Testis (tissue), 3 donors: Measurements from ENCODE around the gene PLXNA1. TPM values are rescaled to one million over a fixed set of nuclear protein-coding genes. Genes with fewer than 3 reads are reported as not detected.

Experiments used
- DNase-seq: peaks from one replicate; pipeline ENCODE4 v3.0.0-alpha.2; 2019
- H3K27ac ChIP-seq, 2 donors: fragments of 200-600 bp; sonication (generic); one replicate each; pipeline ENCODE4 v1.5.1; 2019
- H3K27me3 ChIP-seq: fragments of 200-600 bp; sonication (generic); one replicate; pipeline ENCODE4 v1.5.1; 2019
- H3K36me3 ChIP-seq: fragments of 200-600 bp; sonication (generic); one replicate; pipeline ENCODE4 v1.5.1; 2017; ENCODE audit warnings: low read depth; ENCODE audit errors: missing control alignments
- H3K4me1 ChIP-seq: fragments of 200-600 bp; sonication (generic); one replicate; pipeline ENCODE4 v1.5.1; 2019
- H3K4me3 ChIP-seq, 2 donors: fragments of 200-600 bp; sonication (generic); one replicate each; pipeline ENCODE4 v1.5.1; 2017 to 2019
- H3K9me3 ChIP-seq: fragments of 200-600 bp; sonication (generic); one replicate; pipeline ENCODE4 v1.5.1; 2017
- POLR2A ChIP-seq: fragments of 450-650 bp; IDR thresholded peaks from one replicate; pipeline ENCODE4 v1.6.1; 2017; ENCODE audit warnings: antibody characterized with exemption, mild to moderate bottlenecking, moderate library complexity
- WGBS, 2 donors: methylation state at CpG; one replicate each; pipeline ENCODE4 v1.1.5; 2018; 5-methylcytosine and 5-hydroxymethylcytosine counted together
- intact Hi-C: fragments of 100-400 bp; cut with DNase I; formaldehyde crosslinking; loops from one replicate; pipeline ENCODE4 v1.15.1; 2023; ENCODE audit warnings: low total_unique reads
- polyA plus RNA-seq: library from polyadenylated mRNA; stranded (reverse); fragments of 350-450 nt; fragmentation: Illumina TruSeq; extraction: RNeasy Lipid Tissue Mini Kit (QIAGEN cat#74804); gene quantifications from one replicate; pipeline ENCODE4 v1.2.3, GENCODE V29; 2014; ENCODE audit warnings: low read depth, low replicate concordance; ENCODE audit not compliant: insufficient read depth
- total RNA-seq, 2 donors: library from RNA; depleted of rRNA; stranded (reverse); fragments of >200 nt; gene quantifications; one replicate each; pipeline ENCODE4 v1.2.3, GENCODE V29; 2016
- TF ChIP-seq, protein P1 (sequence below), 3 experiments: fragments of 450-650 bp in 2 of 3; fragments of 200-600 bp in 1 of 3; sonication (generic) in 1 of 3; IDR thresholded peaks; one replicate each; pipeline ENCODE4 v1.5.1; 2016 to 2019; ENCODE audit warnings: antibody characterized with exemption in 3 of 3, mild to moderate bottlenecking in 2 of 3, moderate library complexity in 1 of 3

PLXNA1 gene
- total and polyA plus RNA-seq, 3 donors from 2014 or later = 29.3 to 79.7 (median 65.8) TPM

DNA sequence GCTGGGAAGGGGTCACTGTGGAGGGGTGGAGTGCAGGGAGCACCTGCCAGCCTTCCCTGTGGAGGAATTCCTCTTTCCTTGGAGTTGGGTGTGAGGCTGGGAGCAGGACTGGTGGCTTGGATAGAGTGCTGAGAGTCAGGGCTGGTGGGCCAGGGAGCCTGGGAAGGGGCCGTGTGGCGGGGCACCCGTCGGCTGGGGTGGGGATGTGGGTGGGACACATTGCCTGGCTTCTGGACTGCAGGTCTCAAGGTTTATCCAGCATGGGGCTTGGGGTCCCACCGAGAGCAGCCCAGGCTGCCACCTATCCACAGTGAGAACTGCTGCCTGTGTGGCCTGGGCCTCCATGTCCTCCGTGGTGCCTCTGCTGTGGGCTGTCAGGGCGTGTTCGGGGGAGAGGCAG is 4.7 kb downstream of the PLXNA1 start:
- Histone ChIP-seq H3K27me3 (no peaks in the 10 kb centered on the region), H3K27ac (no peak overlapping the region), H3K4me3 (no peak overlapping the region), H3K36me3 (no peaks in the 10 kb centered on the region), H3K4me1 (peaks cover 24% of the 10 kb centered on the region), H3K9me3 (no peaks in the 10 kb centered on the region)
- TF ChIP-seq POLR2A = no peak
- TF ChIP-seq, protein P1, sequence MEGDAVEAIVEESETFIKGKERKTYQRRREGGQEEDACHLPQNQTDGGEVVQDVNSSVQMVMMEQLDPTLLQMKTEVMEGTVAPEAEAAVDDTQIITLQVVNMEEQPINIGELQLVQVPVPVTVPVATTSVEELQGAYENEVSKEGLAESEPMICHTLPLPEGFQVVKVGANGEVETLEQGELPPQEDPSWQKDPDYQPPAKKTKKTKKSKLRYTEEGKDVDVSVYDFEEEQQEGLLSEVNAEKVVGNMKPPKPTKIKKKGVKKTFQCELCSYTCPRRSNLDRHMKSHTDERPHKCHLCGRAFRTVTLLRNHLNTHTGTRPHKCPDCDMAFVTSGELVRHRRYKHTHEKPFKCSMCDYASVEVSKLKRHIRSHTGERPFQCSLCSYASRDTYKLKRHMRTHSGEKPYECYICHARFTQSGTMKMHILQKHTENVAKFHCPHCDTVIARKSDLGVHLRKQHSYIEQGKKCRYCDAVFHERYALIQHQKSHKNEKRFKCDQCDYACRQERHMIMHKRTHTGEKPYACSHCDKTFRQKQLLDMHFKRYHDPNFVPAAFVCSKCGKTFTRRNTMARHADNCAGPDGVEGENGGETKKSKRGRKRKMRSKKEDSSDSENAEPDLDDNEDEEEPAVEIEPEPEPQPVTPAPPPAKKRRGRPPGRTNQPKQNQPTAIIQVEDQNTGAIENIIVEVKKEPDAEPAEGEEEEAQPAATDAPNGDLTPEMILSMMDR (IDR thresholded peaks at IDR 0.05) = no peak
- WGBS, 2 donors = 79 to 85% methylated on average over 3 to 8 of the region's 8 CpGs
- no peak for DNase-seq
- intact Hi-C loops = loop anchor here (10.0 kb wide), 1 partner anchor 313 kb away; no protein-coding TSS in a partner anchor

DNA sequence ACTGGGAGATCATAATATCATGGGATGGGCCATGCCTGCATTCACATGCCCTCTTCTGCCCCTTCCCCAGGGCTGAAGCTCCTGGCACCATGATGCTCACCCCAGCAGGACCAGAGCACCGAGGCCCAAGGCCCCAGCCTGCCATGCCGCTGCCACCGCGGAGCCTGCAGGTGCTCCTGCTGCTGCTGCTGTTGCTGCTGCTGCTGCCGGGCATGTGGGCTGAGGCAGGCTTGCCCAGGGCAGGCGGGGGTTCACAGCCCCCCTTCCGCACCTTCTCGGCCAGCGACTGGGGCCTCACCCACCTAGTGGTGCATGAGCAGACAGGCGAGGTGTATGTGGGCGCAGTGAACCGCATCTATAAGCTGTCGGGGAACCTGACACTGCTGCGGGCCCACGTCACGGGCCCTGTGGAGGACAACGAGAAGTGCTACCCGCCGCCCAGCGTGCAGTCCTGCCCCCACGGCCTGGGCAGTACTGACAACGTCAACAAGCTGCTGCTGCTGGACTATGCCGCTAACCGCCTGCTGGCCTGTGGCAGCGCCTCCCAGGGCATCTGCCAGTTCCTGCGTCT is 5.6 kb downstream of the PLXNA1 start:
- TF ChIP-seq POLR2A = no peak
- TF ChIP-seq, protein P1 (IDR thresholded peaks at IDR 0.05) = no peak
- H3K4me3 ChIP-seq = no peak overlapping the region
- DNase-seq = no peak
- WGBS, 2 donors = 97 to 100% methylated on average over 13 to 15 of the region's 26 CpGs
- peaks cover 24% of the 10 kb centered on the region for H3K4me1 ChIP-seq
- no peaks in the 10 kb centered on the region for H3K9me3 ChIP-seq
- H3K27ac ChIP-seq = no peak overlapping the region
- intact Hi-C loops = loop anchor here (10.0 kb wide), 1 partner anchor 314 kb away; no protein-coding TSS in a partner anchor
- no peaks in the 10 kb centered on the region for H3K36me3 ChIP-seq
- no peaks in the 10 kb centered on the region for H3K27me3 ChIP-seq

DNA sequence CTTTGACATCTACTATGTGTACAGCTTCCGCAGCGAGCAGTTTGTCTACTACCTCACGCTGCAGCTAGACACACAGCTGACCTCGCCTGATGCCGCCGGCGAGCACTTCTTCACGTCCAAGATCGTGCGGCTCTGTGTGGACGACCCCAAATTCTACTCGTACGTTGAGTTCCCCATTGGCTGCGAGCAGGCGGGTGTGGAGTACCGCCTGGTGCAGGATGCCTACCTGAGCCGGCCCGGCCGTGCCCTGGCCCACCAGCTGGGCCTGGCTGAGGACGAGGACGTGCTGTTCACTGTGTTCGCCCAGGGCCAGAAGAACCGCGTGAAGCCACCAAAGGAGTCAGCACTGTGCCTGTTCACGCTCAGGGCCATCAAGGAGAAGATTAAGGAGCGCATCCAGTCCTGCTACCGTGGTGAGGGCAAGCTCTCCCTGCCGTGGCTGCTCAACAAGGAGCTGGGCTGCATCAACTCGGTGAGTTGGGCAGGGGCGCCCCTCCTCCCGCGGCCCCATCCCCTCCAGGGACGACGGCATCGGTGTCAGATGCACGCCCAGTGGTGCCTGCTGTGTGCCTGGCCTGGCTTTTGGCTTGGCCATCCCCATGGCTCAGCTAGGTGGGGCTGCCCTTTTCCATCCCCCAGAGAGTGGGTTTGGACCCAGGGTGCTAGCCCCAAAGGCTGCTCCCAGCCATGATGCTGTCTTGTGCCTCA is 6.6 kb downstream of the PLXNA1 start:
- WGBS, 2 donors = 92 to 93% methylated on average over 15 to 36 of the region's 36 CpGs
- intact Hi-C loops = loop anchor here (10.0 kb wide), 2 partner anchors 315 to 555 kb away; no protein-coding TSS in a partner anchor
- H3K36me3 ChIP-seq = no peaks in the 10 kb centered on the region
- no peak for TF ChIP-seq POLR2A
- TF ChIP-seq, protein P1 (IDR thresholded peaks at IDR 0.05) = no peak
- no peak overlapping the region for H3K4me3 ChIP-seq
- peaks cover 26% of the 10 kb centered on the region for H3K4me1 ChIP-seq
- DNase-seq = no peak
- H3K27ac ChIP-seq = no peak overlapping the region
- H3K27me3 ChIP-seq = no peaks in the 10 kb centered on the region
- no peaks in the 10 kb centered on the region for H3K9me3 ChIP-seq

DNA sequence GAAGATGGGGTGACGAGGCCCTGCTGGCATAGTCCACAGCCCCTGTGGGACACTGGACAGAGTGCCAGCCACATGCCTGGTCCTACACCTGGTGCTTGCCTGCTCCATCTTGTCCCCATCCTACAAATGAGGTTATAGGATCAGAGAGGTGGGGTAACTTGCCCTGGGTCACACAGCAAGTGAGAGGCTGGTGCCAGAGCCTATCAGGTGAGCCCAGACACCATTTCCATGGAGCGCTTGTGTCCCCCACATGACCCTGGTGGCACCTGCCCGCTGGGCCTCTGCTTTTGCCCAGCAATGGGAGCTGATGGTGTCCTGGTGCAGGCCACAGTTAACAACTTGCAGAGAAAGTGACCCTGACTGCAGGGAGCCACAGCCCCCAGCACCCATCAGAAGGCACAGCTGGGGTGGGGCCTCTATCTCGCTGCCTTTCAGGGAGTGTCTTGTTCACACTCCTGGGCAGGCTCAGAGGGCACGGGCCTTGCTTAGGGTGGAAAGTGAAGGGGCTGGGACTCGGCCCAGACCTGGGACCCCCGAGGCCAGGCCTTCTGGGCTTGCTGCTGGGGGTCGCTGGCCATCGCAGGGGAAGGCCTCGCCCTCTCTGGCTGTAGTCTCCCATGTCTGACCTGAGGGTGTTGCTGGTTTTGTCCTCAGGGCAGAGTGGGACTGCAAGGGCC is 7.2 kb downstream of the PLXNA1 start:
- Histone ChIP-seq H3K27ac (no peak overlapping the region), H3K36me3 (no peaks in the 10 kb centered on the region), H3K27me3 (no peaks in the 10 kb centered on the region), H3K9me3 (no peaks in the 10 kb centered on the region), H3K4me3 (no peak overlapping the region), H3K4me1 (peaks cover 25% of the 10 kb centered on the region)
- intact Hi-C loops = loop anchor here (10.0 kb wide), 1 partner anchor 555 kb away; no protein-coding TSS in a partner anchor
- DNase-seq = no peak
- no peak for TF ChIP-seq POLR2A
- TF ChIP-seq, protein P1 (IDR thresholded peaks at IDR 0.05) = no peak
- 83 to 93% methylated on average over 1 to 10 of the region's 10 CpGs for WGBS, 2 donors
